T-helper 17 cell (primary cell): ENCODE data around the gene SHLD2. TPM values are rescaled to one million over a fixed set of nuclear protein-coding genes. Genes with fewer than 3 reads are reported as not detected.
"Not testable (repeated sequence)": the region's sequence is repeated elsewhere in the genome, so short reads cannot be mapped to it uniquely, and the experiment has no call there.

Experiments used
- ATAC-seq: fragments of 150-1000 bp; cut with Tn5 transposase; 2 replicates; pipeline ENCODE4 v1.10.0; 2021; ENCODE audit warnings: mild to moderate bottlenecking, moderate library complexity
- DNase-seq, 3 donors: peaks; one replicate each; pipeline versions ENCODE4 v3.0.0 to v3.0.0-alpha.2; 2020 to 2021
- H3K9me3 ChIP-seq: one replicate; pipeline ENCODE4 v1.7.0; 2013; ENCODE audit warnings: low read length, mild to moderate bottlenecking; ENCODE audit not compliant: control insufficient read depth, poor library complexity, severe bottlenecking
- H3K27ac Mint-ChIP-seq: one replicate; pipeline ENCODE4 v1.8.0; 2022; ENCODE audit warnings: mild to moderate bottlenecking, moderate library complexity, mixed read lengths
- H3K27me3 Mint-ChIP-seq: one replicate; pipeline ENCODE4 v1.8.0; 2022; ENCODE audit warnings: mixed read lengths
- H3K36me3 Mint-ChIP-seq: one replicate; pipeline ENCODE4 v1.8.0; 2022; ENCODE audit warnings: low read depth, mixed read lengths
- H3K4me1 Mint-ChIP-seq: one replicate; pipeline ENCODE4 v1.8.0; 2022; ENCODE audit warnings: mild to moderate bottlenecking, mixed read lengths
- H3K4me3 Mint-ChIP-seq: one replicate; pipeline ENCODE4 v1.8.0; 2022; ENCODE audit warnings: mild to moderate bottlenecking, moderate library complexity, mixed read lengths
- total RNA-seq, 4 donors: library from RNA in 2 of 4; stranded (reverse) in 2 of 4; gene quantifications; one replicate each; pipeline ENCODE4 v1.2.3 and lab custom pipeline; 2022 to 2026

Gene SHLD2
- total RNA-seq, 2 donors from 2014 or later, result 28.9 to 31.3 TPM

GRCh38 chr10:87177587-87177986, 82.6 kb downstream of the SHLD2 start:
- H3K27ac Mint-ChIP-seq, H3K27me3 Mint-ChIP-seq, H3K4me3 Mint-ChIP-seq, ATAC-seq, H3K4me1 Mint-ChIP-seq, DNase-seq, H3K9me3 ChIP-seq, H3K36me3 Mint-ChIP-seq: not testable (repeated sequence)

GRCh38 chr10:87184421-87184820, 89.4 kb downstream of the SHLD2 start:
- H3K27ac Mint-ChIP-seq, H3K36me3 Mint-ChIP-seq, DNase-seq, H3K4me1 Mint-ChIP-seq, H3K9me3 ChIP-seq, H3K4me3 Mint-ChIP-seq, H3K27me3 Mint-ChIP-seq: not testable (repeated sequence)
- peak; percentile 33 for ATAC-seq

GRCh38 chr10:87186016-87186415, 91.0 kb downstream of the SHLD2 start:
- not testable (repeated sequence) for DNase-seq, H3K27me3 Mint-ChIP-seq, H3K9me3 ChIP-seq, H3K4me3 Mint-ChIP-seq, H3K36me3 Mint-ChIP-seq, H3K27ac Mint-ChIP-seq, ATAC-seq, H3K4me1 Mint-ChIP-seq

- not testable (repeated sequence) for H3K4me1 Mint-ChIP-seq, ATAC-seq, H3K27ac Mint-ChIP-seq, H3K4me3 Mint-ChIP-seq, H3K9me3 ChIP-seq, H3K36me3 Mint-ChIP-seq, H3K27me3 Mint-ChIP-seq, DNase-seq
Observed at GRCh38 chr10:87187573-87187972, 92.6 kb downstream of the SHLD2 start.

GRCh38 chr10:87191841-87192240, 96.8 kb downstream of the SHLD2 start:
- not testable (repeated sequence) for H3K4me1 Mint-ChIP-seq, ATAC-seq, H3K9me3 ChIP-seq, H3K27me3 Mint-ChIP-seq, DNase-seq, H3K27ac Mint-ChIP-seq, H3K36me3 Mint-ChIP-seq, H3K4me3 Mint-ChIP-seq

- not testable (repeated sequence) for H3K27me3 Mint-ChIP-seq, H3K4me1 Mint-ChIP-seq, H3K9me3 ChIP-seq, H3K36me3 Mint-ChIP-seq, DNase-seq
- peak; percentile 76 for ATAC-seq
- peak overlapping the region; percentile 29 for H3K27ac Mint-ChIP-seq
- peak overlapping the region; percentile 43 for H3K4me3 Mint-ChIP-seq
Observed at GRCh38 chr10:87200924-87201323, 105.9 kb downstream of the SHLD2 start.

- not testable (repeated sequence) for H3K27me3 Mint-ChIP-seq, DNase-seq, H3K36me3 Mint-ChIP-seq, H3K9me3 ChIP-seq, ATAC-seq, H3K27ac Mint-ChIP-seq, H3K4me3 Mint-ChIP-seq
- H3K4me1 Mint-ChIP-seq, result peaks cover 13% of the 10 kb centered on the region
Observed at GRCh38 chr10:87204801-87205200, 109.8 kb downstream of the SHLD2 start.

- H3K4me3 Mint-ChIP-seq, ATAC-seq, DNase-seq, H3K27me3 Mint-ChIP-seq, H3K36me3 Mint-ChIP-seq, H3K9me3 ChIP-seq: not testable (repeated sequence)
- peak overlapping the region; percentile 60 for H3K27ac Mint-ChIP-seq
- peaks cover 13% of the 10 kb centered on the region for H3K4me1 Mint-ChIP-seq
Observed at GRCh38 chr10:87206922-87207321, 111.9 kb downstream of the SHLD2 start.

- not testable (repeated sequence) for H3K4me3 Mint-ChIP-seq, H3K27ac Mint-ChIP-seq, H3K27me3 Mint-ChIP-seq, ATAC-seq, H3K9me3 ChIP-seq, H3K36me3 Mint-ChIP-seq, DNase-seq
- H3K4me1 Mint-ChIP-seq, result peaks cover 12% of the 10 kb centered on the region
Observed at GRCh38 chr10:87210309-87210708, 115.3 kb downstream of the SHLD2 start.

- H3K4me1 Mint-ChIP-seq, result peaks cover 12% of the 10 kb centered on the region
- H3K36me3 Mint-ChIP-seq, H3K27me3 Mint-ChIP-seq, H3K4me3 Mint-ChIP-seq, DNase-seq, H3K27ac Mint-ChIP-seq, ATAC-seq, H3K9me3 ChIP-seq: not testable (repeated sequence)
Observed at GRCh38 chr10:87211848-87212247, 116.8 kb downstream of the SHLD2 start.

GRCh38 chr10:87213150-87213765, 118.3 kb downstream of the SHLD2 start:
- not testable (repeated sequence) for DNase-seq, H3K4me3 Mint-ChIP-seq, H3K4me1 Mint-ChIP-seq, H3K27me3 Mint-ChIP-seq, H3K27ac Mint-ChIP-seq, H3K36me3 Mint-ChIP-seq, H3K9me3 ChIP-seq
- peak; percentile 60 for ATAC-seq

- not testable (repeated sequence) for H3K27me3 Mint-ChIP-seq, DNase-seq, H3K4me1 Mint-ChIP-seq, H3K36me3 Mint-ChIP-seq, ATAC-seq, H3K4me3 Mint-ChIP-seq, H3K9me3 ChIP-seq, H3K27ac Mint-ChIP-seq
Observed at GRCh38 chr10:87213806-87214205, 118.8 kb downstream of the SHLD2 start.

- peaks cover 12% of the 10 kb centered on the region for H3K4me1 Mint-ChIP-seq
- not testable (repeated sequence) for H3K27ac Mint-ChIP-seq, H3K36me3 Mint-ChIP-seq, ATAC-seq, DNase-seq, H3K27me3 Mint-ChIP-seq, H3K9me3 ChIP-seq, H3K4me3 Mint-ChIP-seq
Observed at GRCh38 chr10:87216120-87216519, 121.1 kb downstream of the SHLD2 start.

GRCh38 chr10:87219370-87219769, 124.4 kb downstream of the SHLD2 start:
- not testable (repeated sequence) for H3K4me3 Mint-ChIP-seq, H3K36me3 Mint-ChIP-seq, DNase-seq, H3K27me3 Mint-ChIP-seq, H3K27ac Mint-ChIP-seq, H3K9me3 ChIP-seq, H3K4me1 Mint-ChIP-seq
- peak; percentile 41 for ATAC-seq
